K562 (cell line): ENCODE data around the gene HNRNPH1. TPM values are rescaled to one million over a fixed set of nuclear protein-coding genes. Genes with fewer than 3 reads are reported as not detected.

ENCODE experiments used
- ERF ChIP-seq: fragments of 450-650 bp; formaldehyde crosslinking; IDR thresholded peaks from 2 replicates; pipeline ENCODE4 v1.4.0; 2020; ENCODE audit warnings: mild to moderate bottlenecking, mixed read lengths
- ETV6 ChIP-seq, 3 experiments: fragments of 150-350 bp in 1 of 3; sonication (generic) in 1 of 3; formaldehyde crosslinking in 1 of 3; IDR thresholded peaks; 2 replicates each; pipeline versions ENCODE4 v1.6.1 to v1.8.0; 2014 to 2022; ENCODE audit warnings: borderline replicate concordance in 2 of 3, low read depth in 2 of 3, antibody characterized with exemption in 1 of 3, low read length in 1 of 3, mild to moderate bottlenecking in 1 of 3, missing genetic modification reagents in 1 of 3
- FOSL1 ChIP-seq: fragments of 200-800 bp; sonication (Bioruptor generic); conservative IDR thresholded peaks from 2 replicates; pipeline ENCODE4 v1.6.1; 2016; ENCODE audit warnings: missing genetic modification characterization, missing compliant biosample characterization
- FUS ChIP-seq: fragments of 200-400 bp; formaldehyde crosslinking; optimal IDR thresholded peaks from 2 replicates; pipeline ENCODE3; 2017; ENCODE audit warnings: low read depth, low read length
- GATAD2A ChIP-seq: fragments of 450-650 bp; IDR thresholded peaks from 2 replicates; pipeline ENCODE4 v1.6.1; 2017
- HDAC8 ChIP-seq: fragments of 450-650 bp; IDR thresholded peaks from 2 replicates; pipeline ENCODE4 v1.6.1; 2016; ENCODE audit warnings: mild to moderate bottlenecking, missing genetic modification characterization, moderate library complexity, missing compliant biosample characterization
- IFI16 ChIP-seq: fragments of 250-450 bp; sonication (Bioruptor Pico); IDR thresholded peaks from 2 replicates; pipeline ENCODE4 v2.1.2; 2022; ENCODE audit warnings: mild to moderate bottlenecking, inconsistent platforms
- KDM5B ChIP-seq: fragments of 200-600 bp; sonication (generic); IDR thresholded peaks from 2 replicates; pipeline ENCODE4 v1.6.1; 2012; ENCODE audit warnings: low read depth, mild to moderate bottlenecking, moderate library complexity, low read length, control low read depth, inconsistent platforms; ENCODE audit not compliant: insufficient replicate concordance
- KLF10 ChIP-seq: fragments of 250-450 bp; sonication (Bioruptor Pico); IDR thresholded peaks from 2 replicates; pipeline ENCODE4 v1.6.1; 2021; ENCODE audit warnings: matching md5 sums
- NR2F6 ChIP-seq: fragments of 450-650 bp; formaldehyde crosslinking; IDR thresholded peaks from 2 replicates; pipeline ENCODE4 v1.4.0; 2020; ENCODE audit warnings: mild to moderate bottlenecking
- NR4A1 ChIP-seq, 2 experiments: fragments of 250-450 bp in 1 of 2; fragments of 450-650 bp in 1 of 2; sonication (Bioruptor Pico) in 1 of 2; IDR thresholded peaks; 2 replicates each; pipeline versions ENCODE4 v1.4.0 to v1.6.1; 2016 to 2020; ENCODE audit warnings: mild to moderate bottlenecking in 2 of 2, missing compliant biosample characterization in 1 of 2, missing genetic modification characterization in 1 of 2, moderate library complexity in 1 of 2
- PHF21A ChIP-seq: fragments of 450-650 bp; IDR thresholded peaks from 2 replicates; pipeline ENCODE4 v1.6.1; 2017; ENCODE audit warnings: low read depth, borderline replicate concordance
- PHF8 ChIP-seq: fragments of 200-600 bp; sonication (generic); IDR thresholded peaks from 2 replicates; pipeline ENCODE4 v1.6.1; 2012; ENCODE audit warnings: mixed run types, mild to moderate bottlenecking, inconsistent platforms, low read length, moderate library complexity, borderline replicate concordance
- PML ChIP-seq: IDR thresholded peaks from 2 replicates; pipeline ENCODE4 v1.6.1; 2012; ENCODE audit warnings: low read length, inconsistent platforms
- POLR3A ChIP-seq: IDR thresholded peaks from 2 replicates; pipeline ENCODE4 v1.6.1; 2011; ENCODE audit warnings: borderline replicate concordance, mild to moderate bottlenecking, moderate library complexity; ENCODE audit not compliant: insufficient read length, insufficient read depth; ENCODE audit errors: extremely low read depth
- POU5F1 ChIP-seq: fragments of 150-350 bp; IDR thresholded peaks from 2 replicates; pipeline ENCODE4 v1.6.1; 2014; ENCODE audit warnings: borderline replicate concordance, low read length, low read depth, mild to moderate bottlenecking; ENCODE audit not compliant: partially characterized antibody
- PPARD ChIP-seq: fragments of 250-450 bp; sonication (Bioruptor Pico); IDR thresholded peaks from 2 replicates; pipeline ENCODE4 v1.8.0; 2022; ENCODE audit warnings: inconsistent platforms, mild to moderate bottlenecking, moderate library complexity
- RFX1 ChIP-seq: fragments of 450-650 bp; IDR thresholded peaks from 2 replicates; pipeline ENCODE4 v1.6.1; 2016; ENCODE audit warnings: mild to moderate bottlenecking, moderate library complexity
- RHOXF2B ChIP-seq: fragments of 250-450 bp; sonication (Bioruptor Pico); conservative IDR thresholded peaks from 2 replicates; pipeline ENCODE4 v1.5.1; 2021
- SMAD1 ChIP-seq: fragments of 150-350 bp; IDR thresholded peaks from 2 replicates; pipeline ENCODE4 v1.6.1; 2014; ENCODE audit warnings: low read length, low read depth; ENCODE audit not compliant: partially characterized antibody
- SRSF7 ChIP-seq: fragments of 200-400 bp; formaldehyde crosslinking; optimal IDR thresholded peaks from 2 replicates; pipeline ENCODE3; 2017; ENCODE audit warnings: mild to moderate bottlenecking, low read depth, low read length
- TEAD1 ChIP-seq, 2 experiments: fragments of 450-650 bp in 1 of 2; sonication (generic) in 1 of 2; formaldehyde crosslinking; IDR thresholded peaks; 2 replicates each; pipeline versions ENCODE4 v1.4.0 to v1.8.0; 2020 to 2022; ENCODE audit warnings: mild to moderate bottlenecking in 2 of 2, missing genetic modification reagents in 1 of 2
- XRCC3 ChIP-seq: fragments of 450-650 bp; IDR thresholded peaks from 2 replicates; pipeline ENCODE4 v1.6.1; 2017; ENCODE audit warnings: mild to moderate bottlenecking, moderate library complexity
- ZBED1 ChIP-seq: IDR thresholded peaks from 2 replicates; pipeline ENCODE4 v1.6.1; 2014
- ZNF224 ChIP-seq: sonication (generic); formaldehyde crosslinking; IDR thresholded peaks from 2 replicates; pipeline ENCODE4 v1.8.0; 2022; ENCODE audit warnings: mild to moderate bottlenecking, missing genetic modification reagents
- ZNF253 ChIP-seq: fragments of 250-450 bp; sonication (Bioruptor Pico); conservative IDR thresholded peaks from 2 replicates; pipeline ENCODE4 v1.6.1; 2021; ENCODE audit warnings: mild to moderate bottlenecking
- ZNF696 ChIP-seq: fragments of 250-450 bp; sonication (Bioruptor Pico); conservative IDR thresholded peaks from 2 replicates; pipeline ENCODE4 v1.4.0; 2020; ENCODE audit warnings: mild to moderate bottlenecking, moderate library complexity
- polyA plus RNA-seq, 8 experiments: library from polyadenylated mRNA; depleted of rRNA in 4 of 8; stranded (reverse) in 5 of 8; unstranded in 3 of 8; fragments of >200 nt; fragmentation: Nextera tagmentation in 2 of 8; fragmentation: Illumina TruSeq in 1 of 8; extraction: Ambion mirVana in 2 of 8; extraction: Trizol in 1 of 8; gene quantifications; 2 replicates each; pipeline versions ENCODE4 v1.2.1 to v1.2.3, GENCODE V29; 2011 to 2014; ENCODE audit warnings: inconsistent platforms in 1 of 8, missing spikeins in 1 of 8
- total RNA-seq, 7 experiments: library from RNA; depleted of rRNA in 6 of 7; stranded (reverse); fragments of >200 nt in 6 of 7; fragmentation: Illumina TruSeq in 2 of 7; extraction: Trizol in 2 of 7; gene quantifications; 2 replicates each; pipeline versions ENCODE4 v1.2.1 to v1.2.3, GENCODE V29; 2011 to 2021; ENCODE audit warnings: low replicate concordance in 1 of 7
- TF ChIP-seq, protein P1 (sequence below): sonication (generic); formaldehyde crosslinking; IDR thresholded peaks from 2 replicates; pipeline ENCODE4 v1.8.0; 2022; ENCODE audit warnings: mild to moderate bottlenecking, low read depth, missing genetic modification reagents

The HNRNPH1 gene
- total and polyA plus RNA-seq, 9 of the 15 experiments (the other 6 are each of a cell fraction or from before 2014, with no cell fraction given) = 103 to 656 (median 561) TPM

DNA sequence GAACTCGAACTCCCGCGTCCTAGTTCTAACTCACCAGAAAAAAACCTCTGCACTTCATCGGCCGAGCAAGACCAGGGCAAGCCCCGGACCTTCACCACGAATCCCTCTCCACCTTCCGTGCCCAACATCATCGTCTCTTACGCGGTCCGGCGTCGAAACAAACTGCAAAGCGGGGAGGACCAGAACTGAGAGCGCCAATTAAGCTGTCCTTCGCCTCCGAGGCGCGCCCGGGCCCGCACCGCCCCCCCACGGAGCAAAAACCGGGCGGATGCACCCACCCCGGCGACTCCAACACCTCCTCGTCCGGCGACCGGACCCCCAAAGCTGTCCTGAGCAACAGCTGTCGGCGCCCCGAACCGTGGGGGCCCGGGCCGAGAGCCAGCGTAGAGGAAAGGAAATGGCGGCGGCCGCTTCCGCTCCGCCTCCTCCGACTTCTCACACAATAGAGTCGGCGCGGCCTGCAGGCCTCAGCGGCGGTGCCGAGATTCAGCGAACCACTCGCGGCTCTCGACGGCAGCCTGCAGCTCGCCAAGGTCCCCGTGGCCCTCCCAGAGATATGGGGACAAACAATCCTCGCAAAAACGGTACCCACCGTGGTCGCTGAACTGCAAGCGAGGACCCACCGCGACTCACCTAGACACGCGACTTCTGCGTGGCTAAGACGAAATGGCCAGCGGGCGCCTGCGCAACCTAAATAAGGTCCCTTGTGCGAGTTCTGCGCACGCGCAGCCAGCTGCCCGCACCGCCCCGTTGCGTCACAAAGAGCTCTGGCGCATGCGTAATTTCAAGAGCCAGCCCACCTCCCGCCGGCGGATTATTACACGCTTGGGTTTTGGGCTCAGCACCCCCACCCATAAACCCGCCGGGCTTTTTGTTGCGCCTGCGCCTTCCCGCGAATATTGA is at the start of gene HNRNPH1 (continued):
- TF ChIP-seq RHOXF2B (CRISPR knock-in tag) (peak; percentile 82; the same call in 1 of the 2 replicates), SMAD1 (peak; percentile 95), IFI16 (CRISPR knock-in tag) (no peak), KDM5B (peak; percentile 99), ETV6 (IDR thresholded peaks at IDR 0.05; ENCODE audit: borderline replicate concordance in 1 of 2, low read depth in 2 of 2, low read length in 1 of 2) (peak in 1 of 2 experiments; percentile 12; a peak in 1 of 4 replicates), ETV6 (CRISPR knock-in tag; IDR thresholded peaks at IDR 0.05; ENCODE audit: borderline replicate concordance) (no peak), PHF8 (peak; percentile 93), NR2F6 (CRISPR knock-in tag) (no peak), NR4A1 (CRISPR knock-in tag; IDR thresholded peaks at IDR 0.05) (0 out of 2 replicates have a peak, but pooled peaks have one; percentile 54), NR4A1 (tag; IDR thresholded peaks at IDR 0.05) (0 out of 2 replicates have a peak, but pooled peaks have one; percentile 41), ZBED1 (no peak; the same call in 1 of the 2 replicates), PHF21A (no peak), PPARD (no peak), POU5F1 (no peak), FUS (peak; percentile 95), ZNF224 (CRISPR knock-in tag) (no peak), HDAC8 (tag) (peak; percentile 75; the same call in 1 of the 2 replicates), KLF10 (CRISPR knock-in tag) (no peak), SRSF7 (no peak), ZNF696 (CRISPR knock-in tag) (no peak), POLR3A (no peak), FOSL1 (tag) (no peak), TEAD1 (CRISPR knock-in tag; IDR thresholded peaks at IDR 0.05) (peak in 1 of 2 experiments; percentile 82; a peak in 1 of 4 replicates), PML (peak; percentile 95), GATAD2A (no peak), RFX1 (no peak), XRCC3 (no peak), ZNF253 (CRISPR knock-in tag) (no peak), ERF (CRISPR knock-in tag) (peak; percentile 12)
- TF ChIP-seq, protein P1, sequence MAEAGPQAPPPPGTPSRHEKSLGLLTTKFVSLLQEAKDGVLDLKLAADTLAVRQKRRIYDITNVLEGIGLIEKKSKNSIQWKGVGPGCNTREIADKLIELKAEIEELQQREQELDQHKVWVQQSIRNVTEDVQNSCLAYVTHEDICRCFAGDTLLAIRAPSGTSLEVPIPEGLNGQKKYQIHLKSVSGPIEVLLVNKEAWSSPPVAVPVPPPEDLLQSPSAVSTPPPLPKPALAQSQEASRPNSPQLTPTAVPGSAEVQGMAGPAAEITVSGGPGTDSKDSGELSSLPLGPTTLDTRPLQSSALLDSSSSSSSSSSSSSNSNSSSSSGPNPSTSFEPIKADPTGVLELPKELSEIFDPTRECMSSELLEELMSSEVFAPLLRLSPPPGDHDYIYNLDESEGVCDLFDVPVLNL (CRISPR knock-in tag) = peak; percentile 75; the same call in 1 of the 2 replicates
